ENCODE results near the gene SETD7. TPM values are rescaled to one million over a fixed set of nuclear protein-coding genes. Genes with fewer than 3 reads are reported as not detected.

SETD7 gene
- total RNA-seq, 1 donor from 2014 or later = 51.8 TPM

DNA sequence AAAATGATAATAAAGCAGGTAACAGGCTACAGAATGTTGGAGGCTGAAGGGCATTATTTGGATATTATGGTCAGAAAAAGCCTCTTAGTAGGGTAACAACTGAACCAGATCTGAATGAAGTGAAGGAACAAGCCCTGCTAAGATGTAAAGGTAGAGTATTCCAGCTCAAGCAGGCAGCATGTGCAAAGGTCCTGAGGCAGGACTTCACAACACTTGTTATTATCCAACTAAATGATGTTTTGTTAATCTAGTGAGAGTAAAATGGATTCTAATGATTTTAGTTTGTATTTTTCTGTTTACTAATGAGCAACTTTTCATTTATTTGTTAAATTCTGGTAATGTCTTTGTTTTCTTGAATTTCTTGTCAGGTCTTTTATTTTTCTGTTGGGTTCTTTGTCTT is 66.4 kb downstream of the SETD7 start:
- no peaks in the 10 kb centered on the region for H3K36me3 ChIP-seq

DNA sequence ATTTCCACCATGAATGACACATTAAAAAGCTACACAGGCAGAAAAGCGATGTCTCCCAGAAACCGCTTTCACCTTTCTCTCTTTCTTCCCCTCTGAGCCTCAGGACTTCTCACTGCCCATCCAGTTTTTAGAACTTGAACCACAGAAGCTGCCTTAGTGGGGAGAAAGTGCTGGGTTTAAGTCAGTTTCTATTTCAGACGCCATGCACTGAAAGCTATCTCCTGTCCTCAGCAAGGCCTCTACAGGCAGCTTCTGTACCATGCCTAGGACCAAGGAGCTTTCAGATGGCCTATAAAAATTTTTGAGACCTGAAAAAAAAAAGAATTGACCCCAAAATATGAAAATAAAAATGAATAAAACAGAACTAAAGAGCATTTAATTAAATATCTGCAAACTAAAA is 67.6 kb downstream of the SETD7 start:
- H3K4me3 ChIP-seq = no peak overlapping the region
- H3K9me3 ChIP-seq = no peaks in the 10 kb centered on the region
- no peak overlapping the region for H3K27ac ChIP-seq
- no peaks in the 10 kb centered on the region for H3K36me3 ChIP-seq
- H3K27me3 ChIP-seq = no peaks in the 10 kb centered on the region
- intact Hi-C loops (cut with DNase I) = no loop called here
- DNase-seq (ENCODE audit: extremely low spot score in 2 of 2) = no peak
- TF ChIP-seq, protein P1, sequence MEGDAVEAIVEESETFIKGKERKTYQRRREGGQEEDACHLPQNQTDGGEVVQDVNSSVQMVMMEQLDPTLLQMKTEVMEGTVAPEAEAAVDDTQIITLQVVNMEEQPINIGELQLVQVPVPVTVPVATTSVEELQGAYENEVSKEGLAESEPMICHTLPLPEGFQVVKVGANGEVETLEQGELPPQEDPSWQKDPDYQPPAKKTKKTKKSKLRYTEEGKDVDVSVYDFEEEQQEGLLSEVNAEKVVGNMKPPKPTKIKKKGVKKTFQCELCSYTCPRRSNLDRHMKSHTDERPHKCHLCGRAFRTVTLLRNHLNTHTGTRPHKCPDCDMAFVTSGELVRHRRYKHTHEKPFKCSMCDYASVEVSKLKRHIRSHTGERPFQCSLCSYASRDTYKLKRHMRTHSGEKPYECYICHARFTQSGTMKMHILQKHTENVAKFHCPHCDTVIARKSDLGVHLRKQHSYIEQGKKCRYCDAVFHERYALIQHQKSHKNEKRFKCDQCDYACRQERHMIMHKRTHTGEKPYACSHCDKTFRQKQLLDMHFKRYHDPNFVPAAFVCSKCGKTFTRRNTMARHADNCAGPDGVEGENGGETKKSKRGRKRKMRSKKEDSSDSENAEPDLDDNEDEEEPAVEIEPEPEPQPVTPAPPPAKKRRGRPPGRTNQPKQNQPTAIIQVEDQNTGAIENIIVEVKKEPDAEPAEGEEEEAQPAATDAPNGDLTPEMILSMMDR (IDR thresholded peaks at IDR 0.05) = no peak
- TF ChIP-seq POLR2A (IDR thresholded peaks at IDR 0.05) (no peak), POLR2AphosphoS5 (IDR thresholded peaks at IDR 0.05; ENCODE audit: insufficient read depth in 1 of 2, low read depth in 1 of 2) (no peak)
- no peaks in the 10 kb centered on the region for H3K4me1 ChIP-seq

More for the DNA sequence above, 66.4 kb downstream of the SETD7 start:
- TF ChIP-seq POLR2AphosphoS5 (IDR thresholded peaks at IDR 0.05; ENCODE audit: insufficient read depth in 1 of 2, low read depth in 1 of 2) = no peak
- TF ChIP-seq, protein P1 (IDR thresholded peaks at IDR 0.05) = no peak
- intact Hi-C loops (cut with DNase I) = loop anchor here (10.0 kb wide), 1 partner anchor 145 kb away; no protein-coding TSS in a partner anchor
- Histone ChIP-seq H3K27me3 (no peaks in the 10 kb centered on the region), H3K4me3 (no peak overlapping the region), H3K9me3 (no peaks in the 10 kb centered on the region), H3K4me1 (no peaks in the 10 kb centered on the region), H3K27ac (no peak overlapping the region)
- DNase-seq (ENCODE audit: extremely low spot score in 2 of 2) = no peak

DNA sequence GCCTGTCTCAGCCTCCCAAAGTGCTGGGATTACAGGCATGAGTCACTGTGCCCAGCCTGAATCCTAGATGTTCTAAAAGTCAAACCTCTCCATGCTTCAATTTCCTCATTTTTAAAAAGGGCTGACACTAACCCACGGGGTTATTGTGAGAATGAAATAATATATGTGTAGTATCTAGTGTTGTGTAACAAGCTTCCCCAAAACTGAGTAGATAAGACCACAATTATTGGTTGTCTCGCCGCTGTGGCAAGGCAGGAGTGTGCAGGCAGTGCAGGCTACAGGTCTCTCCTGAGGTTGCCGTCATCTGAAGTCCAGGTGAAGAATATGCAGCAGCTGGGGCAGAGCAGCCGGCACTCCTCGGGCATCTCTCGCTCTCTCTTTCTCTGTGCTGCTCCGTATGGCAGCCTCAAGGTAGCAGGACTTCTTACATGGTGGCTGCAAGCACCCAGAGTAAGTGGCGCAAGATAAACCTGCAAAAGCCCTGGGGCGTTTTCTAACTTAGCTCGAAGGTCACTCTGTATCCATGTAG is 71.2 kb downstream of the SETD7 start:
- Histone ChIP-seq H3K9me3 (no peaks in the 10 kb centered on the region), H3K27me3 (no peaks in the 10 kb centered on the region), H3K4me3 (no peak overlapping the region), H3K4me1 (no peaks in the 10 kb centered on the region), H3K36me3 (no peaks in the 10 kb centered on the region), H3K27ac (no peak overlapping the region)
- intact Hi-C loops (cut with DNase I) = no loop called here
- no peak for DNase-seq (ENCODE audit: extremely low spot score in 2 of 2)
- TF ChIP-seq POLR2AphosphoS5 (IDR thresholded peaks at IDR 0.05; ENCODE audit: insufficient read depth in 1 of 2, low read depth in 1 of 2) = no peak
- TF ChIP-seq, protein P1 (IDR thresholded peaks at IDR 0.05) = no peak
- no peak for TF ChIP-seq POLR2A (IDR thresholded peaks at IDR 0.05)

DNA sequence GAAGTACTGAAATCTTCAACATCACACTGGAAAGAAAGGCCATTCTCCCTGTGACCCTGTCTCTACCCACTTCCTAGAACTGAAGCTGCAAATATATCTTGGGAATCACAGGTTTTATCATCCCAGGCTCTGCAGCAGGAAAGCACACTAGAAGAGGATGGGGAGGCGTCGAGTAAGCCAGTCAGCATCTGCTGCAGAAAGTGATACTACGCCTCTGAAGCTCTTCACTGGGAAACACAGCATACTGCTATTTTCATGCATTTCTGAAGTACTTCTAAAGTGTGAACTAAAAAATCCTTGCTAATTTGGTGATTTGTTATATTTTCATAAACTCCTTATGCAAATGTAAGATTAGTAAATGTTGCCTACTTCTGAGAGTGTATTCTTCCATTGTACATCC is 73.0 kb downstream of the SETD7 start:
- no peak overlapping the region for H3K4me3 ChIP-seq
- H3K4me1 ChIP-seq = no peaks in the 10 kb centered on the region
- no peak for DNase-seq (ENCODE audit: extremely low spot score in 2 of 2)
- no peaks in the 10 kb centered on the region for H3K36me3 ChIP-seq
- TF ChIP-seq, protein P1 (IDR thresholded peaks at IDR 0.05) = no peak
- no peak for TF ChIP-seq POLR2A (IDR thresholded peaks at IDR 0.05)
- no peak for TF ChIP-seq POLR2AphosphoS5 (IDR thresholded peaks at IDR 0.05; ENCODE audit: insufficient read depth in 1 of 2, low read depth in 1 of 2)
- no peaks in the 10 kb centered on the region for H3K27me3 ChIP-seq
- H3K27ac ChIP-seq = no peak overlapping the region
- H3K9me3 ChIP-seq = no peaks in the 10 kb centered on the region
- intact Hi-C loops (cut with DNase I) = no loop called here

DNA sequence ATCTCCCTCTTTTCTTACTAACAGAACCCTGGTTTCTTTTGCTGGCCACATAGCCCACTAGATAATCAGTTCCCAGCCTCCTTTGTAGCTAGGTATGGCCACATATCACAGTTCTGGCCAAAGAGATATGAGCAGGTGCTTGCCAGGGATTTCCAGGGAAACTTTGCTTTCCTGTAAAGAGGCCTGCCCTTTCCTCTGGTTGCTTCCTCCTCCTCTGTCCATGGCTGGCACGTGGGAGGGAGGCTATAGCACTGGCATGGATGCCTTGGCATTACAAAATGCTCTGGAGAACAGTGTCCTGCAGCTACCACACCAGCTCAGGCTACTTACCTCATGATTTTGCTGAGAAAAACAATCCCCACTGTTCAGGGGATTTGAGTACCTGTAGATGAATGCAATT is 74.6 kb downstream of the SETD7 start:
- Histone ChIP-seq H3K36me3 (no peaks in the 10 kb centered on the region), H3K27ac (no peak overlapping the region), H3K4me3 (no peak overlapping the region), H3K9me3 (no peaks in the 10 kb centered on the region), H3K27me3 (no peaks in the 10 kb centered on the region), H3K4me1 (no peaks in the 10 kb centered on the region)
- no peak for DNase-seq (ENCODE audit: extremely low spot score in 2 of 2)
- intact Hi-C loops (cut with DNase I) = no loop called here
- no peak for TF ChIP-seq POLR2A (IDR thresholded peaks at IDR 0.05)
- TF ChIP-seq, protein P1 (IDR thresholded peaks at IDR 0.05) = no peak
- no peak for TF ChIP-seq POLR2AphosphoS5 (IDR thresholded peaks at IDR 0.05; ENCODE audit: insufficient read depth in 1 of 2, low read depth in 1 of 2)

All from vagina (tissue), 2 donors.